ENCODE results near the gene KIF9. TPM values are rescaled to one million over a fixed set of nuclear protein-coding genes. Genes with fewer than 3 reads are reported as not detected.
A peak's percentile ranks its signal among the peaks of the same experiment; 100 is the strongest.
"Not testable (repeated sequence)": the region's sequence is repeated elsewhere in the genome, so short reads cannot be mapped to it uniquely, and the experiment has no call there.

KIF9 gene
- 1 to 10 TPM; 4.4 to 7.3 (median 5.9) TPM for polyA plus RNA-seq (ENCODE audit: insufficient read length in 10 of 10)
- long read RNA-seq, donor 1, partial matches to known transcripts, result 0 of 1 reads
- long read RNA-seq, donor 1, other reads (novel, unspliced or antisense), result 0 of 1 reads
- long read RNA-seq, donor 2, transcript KIF9-205 (3 exons, 633 nt), result major isoform, 6 of 6 reads
- long read RNA-seq, donor 2, partial matches to known transcripts, result 0 of 6 reads
- long read RNA-seq, donor 2, other reads (novel, unspliced or antisense), result 0 of 6 reads
- long read RNA-seq, donor 3, result 0 reads
- long read RNA-seq, donor 4, partial matches to known transcripts, result 0 of 2 reads
- long read RNA-seq, donor 4, other reads (novel, unspliced or antisense), result 0 of 2 reads
- long read RNA-seq, donor 5, transcript KIF9-205 (3 exons, 633 nt), result major isoform, 5 of 5 reads
- long read RNA-seq, donor 5, partial matches to known transcripts, result 0 of 5 reads
- long read RNA-seq, donor 5, other reads (novel, unspliced or antisense), result 0 of 5 reads
- long read RNA-seq, donor 6, partial matches to known transcripts, result 28 of 30 reads
- long read RNA-seq, donor 6, other reads (novel, unspliced or antisense), result 0 of 30 reads
- long read RNA-seq, donor 7, partial matches to known transcripts, result 0 of 2 reads
- long read RNA-seq, donor 7, other reads (novel, unspliced or antisense), result 0 of 2 reads
- long read RNA-seq, donor 8, partial matches to known transcripts, result 0 of 1 reads
- long read RNA-seq, donor 8, other reads (novel, unspliced or antisense), result 0 of 1 reads
- long read RNA-seq, donor 9, result 0 reads

GRCh38 chr3:47282424-47283192, at the start of gene KIF9, which contains the start of gene KLHL18:
TSS of gene KIF9 (minus strand) at chr3:47282799. CDS start at chr3:47277374, 5,425 bp downstream.
TSS of gene KLHL18 (plus strand) at chr3:47282944. CDS start at chr3:47282966, 22 bp downstream.
- peak; percentile 93 to 99 (median 96) for DNase-seq

- peak; percentile 76 to 84 (median 77) for DNase-seq
Observed at GRCh38 chr3:47324278-47324865, 41.8 kb upstream of the KIF9 start.

GRCh38 chr3:47323431-47324277, 41.1 kb upstream of the KIF9 start:
- no peak for DNase-seq

- DNase-seq, result no peak
Observed at GRCh38 chr3:47319956-47320355, 37.4 kb upstream of the KIF9 start.

- peak in 1 of 3 donors; percentile 12 for DNase-seq
Observed at GRCh38 chr3:47318916-47319315, 36.3 kb upstream of the KIF9 start.

GRCh38 chr3:47316151-47316550, 33.6 kb upstream of the KIF9 start:
- not testable (repeated sequence) for DNase-seq

- peak in 2 of 3 donors; percentile 46 to 61 for DNase-seq
Observed at GRCh38 chr3:47315069-47315647, 32.6 kb upstream of the KIF9 start.

GRCh38 chr3:47314056-47314764, 31.6 kb upstream of the KIF9 start:
- no peak for DNase-seq

GRCh38 chr3:47313341-47314055, 30.9 kb upstream of the KIF9 start:
- no peak for DNase-seq

- no peak for DNase-seq
Observed at GRCh38 chr3:47310391-47310790, 27.8 kb upstream of the KIF9 start.

- not testable (repeated sequence) for DNase-seq
Observed at GRCh38 chr3:47309231-47309630, 26.6 kb upstream of the KIF9 start.

GRCh38 chr3:47306022-47306421, 23.4 kb upstream of the KIF9 start:
- DNase-seq, result no peak

- no peak for DNase-seq
Observed at GRCh38 chr3:47301456-47301855, 18.9 kb upstream of the KIF9 start.

- DNase-seq, result no peak
Observed at GRCh38 chr3:47299381-47300318, 17.1 kb upstream of the KIF9 start.

GRCh38 chr3:47298439-47298838, 15.8 kb upstream of the KIF9 start:
- no peak for DNase-seq

- DNase-seq, result no peak
Observed at GRCh38 chr3:47296562-47297302, 14.1 kb upstream of the KIF9 start.

- DNase-seq, result no peak
Observed at GRCh38 chr3:47295976-47296375, 13.4 kb upstream of the KIF9 start.

All from muscle of back (tissue), 13 donors.